Muscle layer of duodenum (tissue), 2 donors: ENCODE measurements around the gene KIF17.
A peak's percentile ranks its signal among the peaks of the same experiment; 100 is the strongest.

ENCODE experiments used
- H3K27ac ChIP-seq: one replicate; pipeline ENCODE4 v1.7.0; 2013; ENCODE audit warnings: mild to moderate bottlenecking, low read length
- H3K27me3 ChIP-seq: one replicate; pipeline ENCODE4 v1.7.0; 2013; ENCODE audit warnings: low read depth, mild to moderate bottlenecking, control low read depth, low read length
- H3K36me3 ChIP-seq, 2 donors: one replicate each; pipeline ENCODE4 v1.7.0; 2013; ENCODE audit warnings: low read length in 2 of 2, control low read depth in 1 of 2, mild to moderate bottlenecking in 1 of 2; ENCODE audit not compliant: insufficient read depth in 2 of 2, control insufficient read depth in 1 of 2
- H3K4me1 ChIP-seq, 2 donors: one replicate each; pipeline ENCODE4 v1.7.0; 2013; ENCODE audit warnings: low read length in 2 of 2, mild to moderate bottlenecking in 2 of 2, control low read depth in 1 of 2, moderate library complexity in 1 of 2; ENCODE audit not compliant: insufficient read depth in 2 of 2, control insufficient read depth in 1 of 2
- H3K4me3 ChIP-seq, 2 donors: one replicate each; pipeline ENCODE4 v1.7.0; 2013; ENCODE audit warnings: low read length in 2 of 2, low read depth in 1 of 2, mild to moderate bottlenecking in 1 of 2
- H3K9me3 ChIP-seq, 2 donors: one replicate each; pipeline ENCODE4 v1.7.0; 2013; ENCODE audit warnings: low read length in 2 of 2, control low read depth in 1 of 2, mild to moderate bottlenecking in 1 of 2; ENCODE audit not compliant: control insufficient read depth in 1 of 2
- donor health status: healthy.

The KIF17 gene

DNA sequence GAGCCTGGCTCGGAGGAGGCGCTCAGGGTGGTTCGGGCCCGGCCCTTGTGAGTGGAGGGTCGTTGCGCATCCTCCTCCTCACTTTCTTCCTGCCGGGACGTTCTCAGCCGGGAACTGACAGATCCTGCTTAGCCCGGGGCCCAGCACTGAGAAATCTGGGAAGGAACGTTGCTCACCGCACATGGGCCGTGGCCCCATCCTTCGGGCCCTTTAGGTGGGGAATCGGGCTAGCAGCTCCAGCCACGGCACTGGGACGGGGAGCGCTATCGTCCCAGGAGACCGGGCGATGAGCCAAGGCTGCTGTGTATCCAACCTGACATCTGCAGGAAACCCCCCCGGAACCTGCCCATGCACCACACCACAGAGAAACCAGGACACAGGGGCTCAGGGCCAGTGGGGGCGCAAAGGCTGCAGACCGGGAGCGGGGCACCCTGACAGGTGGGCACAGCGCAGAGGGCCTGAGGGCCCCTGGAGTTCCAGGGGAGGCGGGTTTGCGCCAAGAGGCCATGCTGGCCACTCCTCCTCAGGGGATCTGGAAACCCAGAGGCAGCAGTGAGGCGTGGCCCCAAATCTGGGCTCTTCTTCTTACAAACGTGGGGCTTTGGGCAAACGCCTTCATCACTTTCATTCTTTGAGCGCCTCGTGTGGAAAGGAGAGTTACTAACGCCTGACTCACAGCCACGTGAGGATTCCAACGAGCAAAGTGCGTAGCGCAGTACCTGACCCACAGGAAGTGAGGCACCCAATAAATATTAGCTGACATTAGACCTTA lies 15.0 kb upstream of the KIF17 start, which contains the start of gene SH2D5:
SH2D5 (minus strand) TSS at position 116 of the 772 bp plus-strand sequence. CDS start 4,659 bp downstream, outside the sequence.
- no peaks in the 10 kb centered on the region for H3K9me3 ChIP-seq
- H3K4me1 ChIP-seq: peaks cover 3 to 21% of the 10 kb centered on the region in 2 donors
- H3K27ac ChIP-seq: no peak within 1 kb of the TSS

DNA sequence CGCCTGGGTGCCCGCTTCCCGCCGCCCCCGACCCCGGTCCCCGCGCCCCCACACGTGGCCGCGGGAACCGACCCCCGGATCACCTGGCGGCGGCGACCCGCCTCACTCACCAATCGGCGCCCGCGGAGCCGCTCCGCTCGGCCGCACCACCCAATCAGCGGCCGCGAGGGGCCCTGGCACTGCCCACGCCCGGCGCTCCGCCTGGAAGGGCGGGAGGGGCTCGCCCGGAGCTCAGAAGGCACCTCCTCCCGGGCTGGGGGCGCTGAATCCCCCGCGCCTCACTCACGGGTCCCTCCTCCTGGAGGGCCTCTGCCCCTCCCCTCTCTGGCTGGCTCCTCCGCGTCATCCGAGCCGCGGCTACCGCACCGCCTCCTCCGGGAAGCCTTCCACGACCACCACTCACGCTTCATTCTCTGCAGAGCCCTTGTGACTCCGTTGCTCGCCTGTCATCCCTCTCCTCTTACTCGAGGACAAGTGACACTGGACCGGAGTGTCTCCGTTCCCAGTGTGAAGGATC lies 14.3 kb upstream of the KIF17 start:
- peak overlapping the region; percentile 79 to 80 for H3K4me3 ChIP-seq
- peaks cover 24% of the 10 kb centered on the region for H3K27me3 ChIP-seq
- H3K27ac ChIP-seq: no peak overlapping the region

More for the DNA sequence above, 15.0 kb upstream of the KIF17 start, which contains the start of gene SH2D5:
- peak within 1 kb of the TSS; percentile 79 to 80 for H3K4me3 ChIP-seq
- H3K36me3 ChIP-seq: peaks cover 0 to 5% of the 10 kb centered on the region in 2 donors
- peaks cover 24% of the 10 kb centered on the region for H3K27me3 ChIP-seq

DNA sequence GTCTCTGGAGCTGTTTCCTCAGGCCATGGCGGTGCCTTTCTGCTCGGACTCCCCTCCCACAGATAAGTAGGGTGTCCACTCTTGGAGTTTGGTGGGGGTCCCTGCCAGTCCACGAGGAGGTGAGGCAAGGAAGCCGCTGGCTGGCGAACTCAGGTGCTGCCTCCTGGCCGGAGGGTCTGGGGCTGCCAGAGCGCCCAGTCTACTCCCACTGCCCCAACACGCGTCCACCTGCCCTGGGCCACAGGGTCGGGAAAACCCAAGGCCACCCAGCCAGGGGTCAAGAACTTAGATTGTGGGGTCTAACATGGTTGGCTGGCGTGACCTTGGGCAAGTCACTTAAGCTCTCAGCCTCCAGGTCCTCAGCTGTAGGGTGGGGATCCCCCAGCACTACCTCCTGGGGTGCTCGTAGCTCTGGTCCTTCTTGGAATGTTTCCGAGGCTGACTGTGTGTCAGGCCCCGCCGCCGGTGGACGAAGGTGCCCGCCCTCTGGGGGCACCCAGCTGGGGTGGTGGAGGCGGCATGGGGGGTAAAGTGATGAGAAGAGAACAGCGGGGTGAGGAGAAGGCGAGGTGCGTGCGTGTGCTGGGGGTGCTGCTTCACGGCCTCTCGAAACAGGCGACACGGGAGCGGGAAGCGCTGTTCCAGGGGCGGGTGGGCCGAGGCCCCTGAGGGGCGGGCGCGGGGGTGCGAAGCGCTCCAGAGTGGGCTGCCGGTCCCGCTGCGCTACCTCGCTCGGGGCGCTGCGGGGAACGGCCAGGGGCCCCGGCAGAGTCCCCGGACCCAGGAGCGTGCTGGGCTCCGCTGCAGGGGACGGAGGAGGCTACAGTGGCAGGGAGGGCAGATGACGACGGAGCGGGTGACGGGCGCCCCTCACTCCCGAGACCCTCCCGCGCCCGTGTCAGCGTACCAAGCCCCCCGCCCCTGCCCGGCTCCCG lies 13.5 kb upstream of the KIF17 start:
- Histone ChIP-seq H3K9me3 (no peaks in the 10 kb centered on the region), H3K27me3 (peaks cover 24% of the 10 kb centered on the region), H3K4me3 (peak overlapping the region in 1 of 2 donors; percentile 80), H3K27ac (no peak overlapping the region), H3K4me1 (peaks cover 3 to 21% of the 10 kb centered on the region in 2 donors), H3K36me3 (no peaks in the 10 kb centered on the region)

More for the DNA sequence above, 14.3 kb upstream of the KIF17 start:
- Histone ChIP-seq H3K9me3 (no peaks in the 10 kb centered on the region), H3K36me3 (no peaks in the 10 kb centered on the region), H3K4me1 (peaks cover 3 to 21% of the 10 kb centered on the region in 2 donors)

DNA sequence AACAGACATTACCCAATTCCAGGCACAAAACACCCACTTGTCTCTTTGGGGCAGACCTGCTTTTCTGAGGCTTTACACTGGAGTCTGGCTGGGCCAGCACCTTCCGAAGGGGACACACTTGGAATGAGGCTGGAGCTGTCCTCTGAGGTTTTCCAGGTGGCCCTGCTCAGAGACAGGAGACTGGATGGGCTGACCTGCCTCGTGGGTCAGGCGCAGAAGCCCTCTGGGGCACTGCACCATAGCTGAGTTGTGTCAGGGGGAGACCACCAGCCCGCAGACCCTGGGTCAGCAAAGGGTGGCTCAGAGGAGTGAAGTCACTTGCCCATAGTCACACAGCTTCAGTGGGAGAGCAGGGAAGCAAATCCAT lies 12.9 kb upstream of the KIF17 start:
- H3K9me3 ChIP-seq: no peaks in the 10 kb centered on the region
- H3K4me1 ChIP-seq: peaks cover 3 to 21% of the 10 kb centered on the region in 2 donors
- H3K36me3 ChIP-seq: no peaks in the 10 kb centered on the region
- no peak overlapping the region for H3K27ac ChIP-seq
- H3K4me3 ChIP-seq: no peak overlapping the region
- peaks cover 24% of the 10 kb centered on the region for H3K27me3 ChIP-seq

DNA sequence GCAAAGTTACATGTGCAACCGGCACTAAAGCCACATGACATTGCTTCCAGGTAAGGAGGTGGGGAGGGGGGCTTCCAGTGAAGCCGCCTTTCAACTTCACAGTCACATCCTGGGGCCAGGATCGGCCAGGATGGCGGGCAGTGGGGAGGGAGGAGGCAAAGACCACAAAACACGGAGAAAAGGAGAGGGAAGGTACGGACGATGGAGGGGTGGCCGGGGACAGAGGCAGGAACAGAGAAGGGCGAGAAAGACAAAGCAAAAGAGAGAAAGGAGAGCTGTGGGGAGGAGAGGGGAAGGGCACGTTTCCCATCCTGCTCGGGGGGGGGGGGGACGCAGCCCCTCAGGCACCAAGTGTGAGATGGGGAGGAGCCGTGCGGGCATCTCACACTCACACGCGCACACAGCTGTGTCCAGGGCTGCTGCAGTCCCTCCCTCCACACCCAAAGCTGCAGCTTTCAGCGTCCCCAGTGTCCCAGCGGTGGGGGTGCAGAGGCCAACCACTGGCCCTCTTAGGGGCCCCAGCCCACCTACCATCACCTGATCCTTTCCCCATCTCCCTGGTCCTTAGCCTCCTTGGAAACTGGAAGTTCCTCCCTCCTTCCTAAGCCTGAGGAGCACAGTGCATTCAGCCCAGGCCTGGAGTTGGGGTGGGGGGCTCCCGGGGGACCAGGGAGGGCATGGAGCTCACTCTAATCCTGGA lies 12.3 kb upstream of the KIF17 start:
- no peaks in the 10 kb centered on the region for H3K36me3 ChIP-seq
- peaks cover 24% of the 10 kb centered on the region for H3K27me3 ChIP-seq
- H3K27ac ChIP-seq: no peak overlapping the region
- H3K4me3 ChIP-seq: no peak overlapping the region
- no peaks in the 10 kb centered on the region for H3K9me3 ChIP-seq
- peaks cover 3 to 21% of the 10 kb centered on the region in 2 donors for H3K4me1 ChIP-seq

DNA sequence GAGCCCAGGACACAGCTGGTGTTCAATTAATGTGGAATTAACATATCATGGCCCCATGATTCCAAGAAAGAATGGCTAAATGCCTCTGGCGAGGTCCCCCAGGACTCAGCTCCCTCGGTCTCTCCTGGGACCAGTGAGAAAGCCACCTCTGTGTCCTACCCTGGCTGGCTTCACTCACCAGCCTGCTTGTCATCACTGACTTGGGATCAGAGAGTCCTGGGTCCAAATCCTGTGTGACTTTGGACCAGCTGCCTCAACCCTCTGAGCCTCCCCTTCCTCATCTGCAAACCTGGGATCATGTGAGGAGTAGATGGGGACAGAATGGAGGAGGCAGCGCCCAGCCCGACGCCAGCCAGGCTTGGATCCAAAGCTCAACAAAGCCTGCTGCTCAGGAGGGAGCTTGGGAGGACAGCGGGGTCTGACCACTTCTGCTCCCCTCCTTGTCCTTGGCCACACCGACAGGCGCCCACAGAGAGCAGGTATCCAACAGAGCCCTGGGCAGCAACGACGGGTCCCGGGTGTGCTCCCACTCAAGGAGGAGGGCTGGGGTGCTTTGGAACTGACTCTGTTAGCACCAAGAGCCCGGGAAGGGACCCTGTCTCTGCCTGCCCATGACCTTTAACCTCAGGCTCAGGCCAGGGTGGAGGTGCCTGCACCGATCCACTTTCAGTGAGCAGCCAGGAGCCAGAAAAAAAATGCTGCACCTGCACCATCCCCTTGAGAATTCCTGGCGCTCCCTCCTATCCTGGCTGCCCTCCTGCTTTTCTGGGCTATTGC lies 11.5 kb upstream of the KIF17 start:
- Histone ChIP-seq H3K36me3 (no peaks in the 10 kb centered on the region), H3K27ac (no peak overlapping the region), H3K27me3 (peaks cover 24% of the 10 kb centered on the region), H3K9me3 (no peaks in the 10 kb centered on the region), H3K4me1 (peaks cover 3 to 21% of the 10 kb centered on the region in 2 donors), H3K4me3 (no peak overlapping the region)

DNA sequence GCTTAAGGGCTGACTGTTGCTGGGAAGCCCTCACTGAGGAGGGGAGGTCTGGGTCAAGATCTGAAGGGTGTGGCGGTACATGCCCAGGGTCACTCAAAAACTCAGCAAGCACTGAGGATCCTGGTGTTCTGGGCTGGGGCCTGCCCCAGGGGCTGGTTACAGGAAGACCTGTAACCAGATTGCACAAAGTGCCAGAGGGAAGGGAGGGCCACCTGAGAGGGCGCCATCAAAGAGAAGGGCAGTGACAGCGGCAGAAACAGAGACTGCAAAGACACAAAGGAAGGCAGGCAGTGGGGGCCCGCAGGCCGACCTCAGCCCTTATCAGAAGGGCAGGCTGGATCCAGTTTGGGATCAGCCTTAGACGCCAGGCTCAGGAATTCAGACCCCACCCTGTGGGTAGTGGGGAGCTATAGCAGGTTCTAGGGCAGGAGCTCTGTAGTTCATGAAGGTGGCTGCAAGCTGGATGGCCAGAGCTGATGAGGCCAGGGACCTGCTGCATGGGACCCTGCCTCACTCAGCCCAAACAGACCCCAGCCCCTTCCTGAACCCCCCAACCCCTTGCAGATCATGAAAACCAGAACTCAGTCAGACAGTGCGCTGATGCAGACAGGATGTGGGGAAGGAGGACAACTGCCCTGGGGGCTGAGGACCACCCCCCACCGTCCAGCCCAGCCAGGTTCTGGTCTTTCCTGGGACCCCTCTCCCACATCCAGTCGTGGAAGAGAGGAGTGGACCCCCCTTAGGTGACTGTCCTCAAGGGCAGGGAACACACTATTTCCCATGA lies 10.8 kb upstream of the KIF17 start:
- H3K36me3 ChIP-seq: no peaks in the 10 kb centered on the region
- H3K9me3 ChIP-seq: no peaks in the 10 kb centered on the region
- no peak overlapping the region for H3K4me3 ChIP-seq
- H3K27ac ChIP-seq: no peak overlapping the region
- peaks cover 3 to 21% of the 10 kb centered on the region in 2 donors for H3K4me1 ChIP-seq
- peaks cover 24% of the 10 kb centered on the region for H3K27me3 ChIP-seq

DNA sequence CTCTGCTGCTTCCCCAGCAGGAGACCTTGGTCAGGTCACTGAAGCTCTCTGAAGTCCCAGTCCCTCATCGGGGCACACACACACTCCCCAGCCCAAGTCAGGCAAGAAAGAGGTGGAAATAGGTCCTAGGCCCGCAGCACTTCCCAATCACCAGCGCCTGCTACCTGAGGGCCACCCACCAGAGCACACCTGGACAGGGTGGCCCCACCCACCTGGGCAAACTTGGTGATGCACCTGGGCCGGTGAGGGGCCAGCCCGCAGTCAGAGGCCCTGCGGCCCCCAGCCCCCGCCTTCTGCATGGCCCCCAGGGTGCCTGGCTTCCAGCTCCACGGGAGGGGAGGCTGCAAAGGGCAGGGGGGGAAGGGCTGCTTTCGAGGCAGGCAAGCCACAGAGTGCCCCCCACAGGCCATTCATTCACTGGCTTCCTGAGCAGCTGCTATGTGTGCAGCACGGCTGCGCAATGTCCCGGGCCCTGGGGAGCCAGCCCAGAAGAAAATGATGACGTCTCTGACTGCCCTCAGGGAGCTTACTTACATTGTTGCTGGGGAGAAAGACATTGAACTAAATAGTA lies 10.0 kb upstream of the KIF17 start:
- Histone ChIP-seq H3K9me3 (no peaks in the 10 kb centered on the region), H3K36me3 (no peaks in the 10 kb centered on the region), H3K4me3 (no peak overlapping the region), H3K27me3 (peaks cover 24% of the 10 kb centered on the region), H3K4me1 (peaks cover 0 to 16% of the 10 kb centered on the region in 2 donors), H3K27ac (no peak overlapping the region)

DNA sequence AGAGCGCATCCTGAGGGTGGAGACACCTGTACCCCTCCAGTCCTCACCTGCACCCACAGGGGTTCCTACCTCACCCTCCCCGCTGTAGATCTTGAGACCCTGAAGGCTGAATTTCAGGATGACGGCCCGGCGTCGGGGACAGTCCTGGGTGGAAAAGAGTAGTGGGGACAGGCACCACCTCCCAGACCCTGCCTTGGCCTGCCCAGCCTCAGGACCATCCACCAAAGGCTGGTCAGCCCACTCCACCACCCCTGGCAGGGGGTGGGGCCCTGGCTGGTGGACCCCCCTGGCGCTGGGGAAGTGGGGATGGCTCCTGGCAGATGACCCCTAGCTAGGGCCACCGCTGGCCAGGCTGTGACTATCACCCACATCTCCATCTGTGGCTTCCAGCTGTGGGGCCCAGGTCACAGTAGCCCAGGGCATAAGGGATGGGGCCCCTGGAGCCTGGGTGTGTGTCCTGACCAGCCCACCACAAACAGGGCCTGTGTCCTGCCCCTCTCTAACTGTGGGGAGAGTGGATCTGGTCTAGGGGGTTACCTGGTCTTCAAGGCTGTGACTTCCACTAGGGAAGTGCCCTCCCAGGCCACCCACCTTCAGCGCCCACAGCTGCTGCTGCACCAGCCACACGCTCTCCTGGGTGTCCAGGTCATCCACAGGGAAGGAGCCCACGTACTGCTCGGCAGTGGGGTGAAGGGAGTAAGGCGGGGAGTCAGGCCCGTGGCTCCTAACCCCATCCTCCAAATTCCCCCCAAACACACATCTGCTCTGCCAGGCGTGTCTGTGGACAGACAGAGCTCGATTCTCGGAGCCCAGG lies 9.3 kb upstream of the KIF17 start:
- H3K4me1 ChIP-seq: peaks cover 0 to 9% of the 10 kb centered on the region in 2 donors
- H3K4me3 ChIP-seq: no peak overlapping the region
- H3K27me3 ChIP-seq: peaks cover 19% of the 10 kb centered on the region
- no peak overlapping the region for H3K27ac ChIP-seq
- no peaks in the 10 kb centered on the region for H3K9me3 ChIP-seq
- H3K36me3 ChIP-seq: no peaks in the 10 kb centered on the region
